Mesendoderm (in vitro differentiated cells): ENCODE measurements around the gene FAM169A. TPM values are rescaled to one million over a fixed set of nuclear protein-coding genes. Genes with fewer than 3 reads are reported as not detected.

Experiments
- DNase-seq: peaks from one replicate; pipeline ENCODE4 v3.0.0; 2013
- H2AK5ac ChIP-seq: 2 replicates; pipeline ENCODE4 v1.6.1; 2013; ENCODE audit warnings: low read length, inconsistent platforms
- H2BK120ac ChIP-seq: 2 replicates; pipeline ENCODE4 v1.6.1; 2013; ENCODE audit warnings: low read depth, mild to moderate bottlenecking, low read length, moderate library complexity, mixed read lengths
- H2BK15ac ChIP-seq: replicated peaks from 2 replicates; pipeline ENCODE4 v1.6.1; 2013; ENCODE audit warnings: low read depth, mild to moderate bottlenecking, moderate library complexity
- H2BK5ac ChIP-seq: 2 replicates; pipeline ENCODE4 v1.6.1; 2013; ENCODE audit warnings: low read length, inconsistent platforms
- H3K18ac ChIP-seq: 2 replicates; pipeline ENCODE4 v1.6.1; 2013; ENCODE audit warnings: mild to moderate bottlenecking, low read length, mixed read lengths
- H3K23ac ChIP-seq: one replicate; pipeline ENCODE4 v1.6.1; 2013; ENCODE audit warnings: low read length
- H3K27ac ChIP-seq: 2 replicates; pipeline ENCODE4 v1.5.1; 2013; ENCODE audit warnings: low read depth, mild to moderate bottlenecking, inconsistent platforms, low read length, moderate library complexity
- H3K27me3 ChIP-seq: 2 replicates; pipeline ENCODE4 v1.6.1; 2013; ENCODE audit warnings: low read length, control low read depth, mild to moderate bottlenecking, inconsistent platforms; ENCODE audit not compliant: insufficient read depth, poor library complexity
- H3K36me3 ChIP-seq: 2 replicates; pipeline ENCODE4 v1.6.1; 2013; ENCODE audit warnings: low read length, inconsistent platforms; ENCODE audit not compliant: control insufficient read depth, insufficient read depth
- H3K4ac ChIP-seq: one replicate; pipeline ENCODE4 v1.6.1; 2013; ENCODE audit warnings: low read depth, mild to moderate bottlenecking, low read length, moderate library complexity
- H3K4me1 ChIP-seq: 2 replicates; pipeline ENCODE4 v1.6.1; 2013; ENCODE audit warnings: low read depth, low read length, inconsistent platforms; ENCODE audit not compliant: control insufficient read depth
- H3K4me2 ChIP-seq: 2 replicates; pipeline ENCODE4 v1.6.1; 2013; ENCODE audit warnings: low read length
- H3K4me3 ChIP-seq: 2 replicates; pipeline ENCODE4 v1.5.1; 2013; ENCODE audit warnings: mild to moderate bottlenecking, low read length
- H3K56ac ChIP-seq: one replicate; pipeline ENCODE4 v1.6.1; 2013; ENCODE audit warnings: low read length
- H3K79me1 ChIP-seq: 2 replicates; pipeline ENCODE4 v1.6.1; 2013; ENCODE audit warnings: low read length, inconsistent platforms
- H3K79me2 ChIP-seq: 2 replicates; pipeline ENCODE4 v1.6.1; 2013; ENCODE audit warnings: mild to moderate bottlenecking, low read length; ENCODE audit not compliant: control insufficient read depth, insufficient read depth
- H3K9ac ChIP-seq: 2 replicates; pipeline ENCODE4 v1.6.1; 2013; ENCODE audit warnings: low read length, inconsistent platforms
- H4K5ac ChIP-seq: one replicate; pipeline ENCODE4 v1.6.1; 2013; ENCODE audit warnings: low read length
- H4K8ac ChIP-seq: one replicate; pipeline ENCODE4 v1.6.1; 2013; ENCODE audit warnings: low read depth, mild to moderate bottlenecking, control low read depth, low read length, moderate library complexity
- WGBS: extraction: QIAGEN DNeasy Blood & Tissue Kit; methylation state at CpG from one replicate; pipeline ENCODE4 v1.1.7; 2013; ENCODE audit warnings: low lambda C conversion rate, missing lambda C conversion rate; ENCODE audit not compliant: insufficient coverage; ENCODE audit errors: extremely low coverage; 5-methylcytosine and 5-hydroxymethylcytosine counted together
- small RNA-seq: library from polyadenylated mRNA; stranded (forward); fragments of <200 nt; extraction: miRNeasy Mini kit (QIAGEN cat#:217004); gene quantifications from one replicate; pipeline ENCODE3, GENCODE V24; 2013; ENCODE audit not compliant: insufficient read depth

Gene FAM169A

GRCh38 chr5:74736759-74737158, 129.4 kb downstream of the FAM169A start:
- Histone ChIP-seq H4K5ac (no peak overlapping the region), H3K4me2 (no peak overlapping the region)
- WGBS: no CpG with 5 or more reads among the region's 6 CpGs

More at GRCh38 chr5:74736759-74737158, 129.4 kb downstream of the FAM169A start:
- no peak overlapping the region for H3K18ac ChIP-seq
- no peaks in the 10 kb centered on the region for H3K79me1 ChIP-seq
- no peaks in the 10 kb centered on the region for H3K79me2 ChIP-seq
- no peak overlapping the region for H2BK15ac ChIP-seq
- no peak overlapping the region for H3K23ac ChIP-seq
- no peak overlapping the region for H3K4me3 ChIP-seq
- H2BK5ac ChIP-seq: no peak overlapping the region
- no peak overlapping the region for H2BK120ac ChIP-seq
- H3K36me3 ChIP-seq: peaks cover 2% of the 10 kb centered on the region
- no peak overlapping the region for H3K9ac ChIP-seq
- no peak overlapping the region for H3K56ac ChIP-seq
- no peaks in the 10 kb centered on the region for H3K27me3 ChIP-seq
- H2AK5ac ChIP-seq: no peak overlapping the region
- no peak overlapping the region for H3K27ac ChIP-seq
- no peak overlapping the region for H4K8ac ChIP-seq
- no peak for DNase-seq
- no peak overlapping the region for H3K4ac ChIP-seq
- no peaks in the 10 kb centered on the region for H3K4me1 ChIP-seq

Small RNA genes within 50 kb of the gene (small RNA-seq; reads per million reads assigned to genes)
- not detected for gene RF00561
